Activated naive CD4-positive, alpha-beta T cell treated with anti-CD3 and anti-CD28 coated beads, Interleukin-2, amount 50 U/mL, for 16 hours (primary cell): ENCODE data around the gene POU6F2.

Experiments used
- DNase-seq: peaks from one replicate; pipeline ENCODE4 v3.0.0-alpha.2; 2020

POU6F2 gene

DNA sequence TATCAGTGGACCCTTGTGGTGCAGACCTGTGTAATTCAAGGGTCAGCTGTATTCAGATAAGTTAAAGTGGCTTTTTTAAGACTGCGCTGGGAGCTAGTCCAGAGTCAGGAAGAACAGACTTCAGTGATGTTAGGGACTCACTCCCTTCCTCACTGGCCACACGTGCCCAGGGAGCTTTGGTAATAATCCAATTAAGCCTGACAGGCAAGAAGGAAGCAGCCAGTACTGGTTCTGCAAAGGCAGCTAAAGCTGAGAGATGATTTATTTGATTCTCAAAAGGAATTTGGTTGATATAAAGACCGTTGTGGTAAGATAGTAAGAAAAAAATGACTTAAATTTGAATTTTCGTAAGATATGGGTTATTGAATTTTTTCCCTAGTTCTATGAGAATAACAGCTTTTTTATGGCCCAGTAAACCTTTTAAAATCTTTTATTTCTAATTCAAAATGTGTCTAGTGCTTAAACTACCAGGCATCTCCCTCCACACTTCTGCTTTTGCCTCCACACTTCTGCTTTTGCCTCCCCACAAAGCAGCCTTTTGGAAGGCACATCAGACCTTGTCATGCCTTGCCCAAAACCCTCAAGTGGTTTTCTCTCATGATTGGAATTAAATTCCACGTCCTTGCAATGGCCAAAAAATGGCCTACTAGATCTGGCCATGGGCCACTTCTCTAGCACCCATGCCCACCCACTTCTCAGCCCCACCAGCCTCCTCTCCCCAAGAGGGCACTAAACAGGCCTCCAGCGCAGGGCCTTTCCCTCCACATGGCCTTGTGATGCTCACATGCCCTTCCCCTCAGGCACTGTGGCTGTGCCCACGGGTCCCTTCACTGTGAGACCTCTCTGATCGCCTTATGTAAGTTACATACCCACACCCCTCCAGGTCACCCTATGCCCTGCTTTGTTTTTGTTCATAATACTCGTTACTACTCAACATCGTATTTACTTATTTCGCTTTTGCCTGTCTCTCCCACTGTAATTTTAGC lies 92.5 kb downstream of the POU6F2 start:
- DNase-seq, result no peak

DNA sequence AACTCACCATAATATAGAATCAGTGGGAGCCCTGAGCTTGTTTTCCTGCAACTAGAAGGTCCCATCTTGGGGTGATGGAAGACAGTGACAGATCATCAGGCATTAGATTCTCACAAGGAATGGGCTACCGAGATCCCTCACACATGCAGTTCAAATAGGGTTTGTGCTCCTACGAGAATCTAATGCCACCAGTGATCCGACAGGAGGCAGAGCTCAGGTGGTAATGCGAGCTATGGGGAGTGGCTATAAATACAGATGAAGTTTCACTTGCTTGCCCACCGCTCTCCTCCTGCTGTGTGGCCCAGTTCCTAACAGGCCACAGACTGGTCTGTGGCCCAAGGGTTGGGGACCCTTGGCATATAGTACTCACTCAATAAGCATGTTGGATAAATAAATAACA lies 93.4 kb downstream of the POU6F2 start:
- no peak for DNase-seq

GRCh38 chr7:39073432-39073831 lies 95.7 kb downstream of the POU6F2 start:
- no peak for DNase-seq

- no peak for DNase-seq
Observed at GRCh38 chr7:39075210-39075609, 97.5 kb downstream of the POU6F2 start.

DNA sequence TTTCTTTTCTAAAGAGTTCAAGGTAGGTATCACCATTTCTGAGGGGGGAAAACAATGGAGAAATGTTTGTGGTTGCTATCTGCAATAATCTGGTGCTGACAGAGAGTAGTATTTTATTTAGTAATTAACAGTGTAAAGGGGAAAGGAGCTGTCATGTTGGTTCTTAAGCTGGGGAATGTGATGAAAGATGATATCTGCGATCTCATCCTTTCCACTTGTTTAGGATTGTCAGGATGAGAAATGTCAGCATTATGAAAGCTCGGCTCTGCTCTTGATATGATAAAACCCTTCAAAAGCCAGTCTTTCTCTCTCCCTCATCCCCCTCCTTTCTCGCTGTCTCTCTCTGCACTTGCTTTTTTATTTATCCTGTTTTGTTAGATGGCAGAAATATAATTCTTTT lies 106.1 kb downstream of the POU6F2 start:
- DNase-seq, result no peak

- DNase-seq, result no peak
Observed at GRCh38 chr7:39084349-39084748, 106.6 kb downstream of the POU6F2 start.

GRCh38 chr7:39085189-39085588 lies 107.5 kb downstream of the POU6F2 start:
- no peak for DNase-seq

GRCh38 chr7:39085590-39086049 lies 107.9 kb downstream of the POU6F2 start:
- DNase-seq, result no peak

GRCh38 chr7:39086638-39087360 lies 109.1 kb downstream of the POU6F2 start:
- no peak for DNase-seq

DNA sequence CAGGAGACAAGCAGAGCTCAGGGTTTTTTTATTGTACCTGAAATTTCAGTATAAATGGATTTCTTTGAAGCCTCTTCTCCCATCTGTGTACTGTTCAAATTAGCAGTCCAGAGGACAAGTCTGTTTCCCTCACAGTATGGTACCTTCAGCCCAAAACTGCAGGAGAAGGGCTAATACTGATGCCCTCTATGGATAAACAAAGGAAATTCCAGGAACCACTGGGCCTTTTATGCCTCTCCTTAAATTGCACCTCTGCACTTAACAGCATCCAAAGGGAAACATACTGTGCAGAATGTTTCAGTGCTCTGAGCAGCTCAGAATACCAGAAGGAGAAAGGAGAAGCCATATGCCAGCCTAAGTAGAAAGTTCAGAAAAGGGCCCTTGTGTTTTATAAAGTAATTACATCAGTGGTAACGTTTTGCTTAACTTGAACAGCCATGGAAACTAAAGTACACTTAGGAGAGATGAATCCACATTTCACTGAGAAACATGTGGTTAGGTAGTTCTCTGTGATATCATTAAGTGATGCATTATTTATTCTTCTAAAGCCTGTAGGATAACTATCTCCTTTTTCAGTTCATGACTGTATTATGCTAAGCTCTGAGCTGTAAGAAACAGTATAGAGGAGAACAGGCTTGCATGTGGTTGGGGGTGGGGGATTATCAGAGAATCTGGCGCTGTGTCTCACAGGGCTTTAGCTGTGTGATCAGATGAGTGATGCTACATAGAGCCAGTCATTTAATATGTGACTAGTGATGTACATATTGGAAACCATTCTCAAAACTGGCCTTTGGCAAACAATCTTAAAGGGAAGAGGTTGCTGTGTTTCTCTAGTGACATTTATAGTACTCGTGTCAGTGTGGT lies 111.3 kb downstream of the POU6F2 start:
- DNase-seq, result no peak

GRCh38 chr7:39091145-39091544 lies 113.4 kb downstream of the POU6F2 start:
- DNase-seq, result no peak

DNA sequence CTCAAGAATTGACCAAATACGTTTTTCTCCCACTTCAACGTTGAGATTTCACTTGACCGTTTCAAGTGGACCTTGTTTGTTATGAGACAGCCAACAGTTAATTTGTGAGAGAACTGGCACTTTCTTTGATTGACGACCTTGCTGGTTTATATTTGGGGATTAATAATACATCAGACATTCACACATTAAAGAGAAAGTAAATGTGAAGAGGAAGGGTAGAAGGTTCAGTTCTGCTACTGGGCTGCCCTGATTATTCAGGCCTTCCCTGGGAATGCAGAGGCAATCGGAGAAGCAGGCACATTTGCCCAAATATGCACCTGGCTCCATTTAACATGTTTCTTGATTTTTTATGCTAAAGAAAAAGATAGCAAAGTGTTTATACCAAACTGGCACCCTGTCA lies 114.1 kb downstream of the POU6F2 start:
- no peak for DNase-seq

- no peak for DNase-seq
Observed at GRCh38 chr7:39094731-39095130, 117.0 kb downstream of the POU6F2 start.

DNA sequence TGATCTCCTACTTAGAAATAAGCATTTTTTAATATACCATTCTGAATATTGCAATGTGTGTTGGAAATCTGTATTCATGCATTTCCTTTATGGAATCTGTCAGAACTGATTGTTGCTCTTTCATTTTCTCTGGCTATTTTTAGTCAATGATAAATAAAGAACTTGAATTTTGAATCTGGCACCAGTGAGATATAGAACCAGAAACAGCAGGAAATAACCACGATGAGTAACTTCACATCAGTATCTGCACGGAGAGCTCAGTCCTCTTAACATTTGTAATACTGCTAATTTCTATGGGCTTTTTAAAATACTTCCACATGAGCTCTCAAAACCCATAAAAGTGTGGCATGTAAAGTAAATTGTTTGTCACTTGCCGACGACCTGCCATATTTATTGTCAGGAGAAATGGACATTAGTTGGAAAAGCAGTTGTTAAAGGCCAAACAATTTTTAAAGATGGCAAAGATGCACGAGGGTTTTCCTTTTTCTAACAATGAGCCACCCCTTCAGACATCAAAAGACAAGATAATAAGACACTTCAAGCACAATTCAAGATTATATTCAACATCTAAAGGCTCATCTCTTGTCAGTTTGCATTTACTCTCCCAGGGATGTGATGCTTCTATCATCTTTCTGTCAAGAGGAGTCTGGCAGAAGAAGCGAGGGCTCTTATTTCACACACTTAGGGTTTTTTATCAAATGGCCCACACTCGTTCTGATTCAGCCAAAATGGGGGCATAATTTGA lies 118.3 kb downstream of the POU6F2 start:
- no peak for DNase-seq

- no peak for DNase-seq
Observed at GRCh38 chr7:39098506-39098905, 120.8 kb downstream of the POU6F2 start.

- DNase-seq, result no peak
Observed at GRCh38 chr7:39099146-39099545, 121.4 kb downstream of the POU6F2 start.

DNA sequence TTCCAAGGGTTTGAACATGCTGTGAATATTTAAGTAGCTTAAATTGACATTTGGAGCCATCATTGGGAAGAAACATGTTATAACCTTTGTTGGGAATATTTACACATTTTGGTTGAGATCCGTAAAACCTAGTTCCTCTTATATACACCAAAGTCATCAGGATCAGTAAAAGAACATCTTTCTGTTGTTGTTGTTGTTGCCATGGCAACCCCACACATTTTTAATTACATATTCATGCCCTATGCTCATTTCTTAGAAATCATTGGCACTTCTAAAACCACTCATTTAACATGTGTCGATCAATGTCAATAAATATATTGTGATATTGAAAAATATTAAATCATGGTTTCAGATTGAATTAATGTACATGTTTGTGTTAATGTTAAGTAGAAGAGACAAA lies 122.6 kb downstream of the POU6F2 start:
- DNase-seq, result no peak

GRCh38 chr7:39102234-39102633 lies 124.5 kb downstream of the POU6F2 start:
- no peak for DNase-seq

GRCh38 chr7:39105720-39106119 lies 128.0 kb downstream of the POU6F2 start:
- DNase-seq, result no peak

GRCh38 chr7:39125846-39126245 lies 148.1 kb downstream of the POU6F2 start:
- no peak for DNase-seq

GRCh38 chr7:39127058-39127457 lies 149.3 kb downstream of the POU6F2 start:
- DNase-seq, result no peak

- DNase-seq, result no peak
Observed at GRCh38 chr7:39128287-39128843, 150.7 kb downstream of the POU6F2 start.
